GM13977 (cell line): Measurements from ENCODE around the gene MYO18B.

ENCODE experiments used
- DNase-seq: peaks from one replicate; pipeline ENCODE4 v3.0.0; 2012; ENCODE audit warnings: low spot score
- CTCF ChIP-seq: IDR thresholded peaks from 2 replicates; pipeline ENCODE4 v1.5.1; 2012; ENCODE audit warnings: mild to moderate bottlenecking, control low read depth; ENCODE audit not compliant: insufficient read depth; ENCODE audit errors: extremely low read depth, missing control alignments
- in situ Hi-C: fragments of 300-500 bp; cut with MboI; formaldehyde crosslinking; loops from one replicate; pipeline ENCODE4 v1.12.0; 2022; ENCODE audit warnings: low sequenced_read_pairs, low pct_unique_long_range_greater_than_20kb, mixed read lengths, inconsistent platforms; ENCODE audit not compliant: unreplicated experiment

Gene MYO18B

GRCh38 chr22:25929321-25929878 is 187.4 kb downstream of the MYO18B start:
- DNase-seq, result no peak
- TF ChIP-seq CTCF, result no peak
- in situ Hi-C loops, result no loop called here

GRCh38 chr22:25930083-25930482 is 188.1 kb downstream of the MYO18B start:
- no peak for TF ChIP-seq CTCF
- no peak for DNase-seq
- in situ Hi-C loops, result no loop called here

- in situ Hi-C loops, result no loop called here
- no peak for DNase-seq
- TF ChIP-seq CTCF, result no peak
Observed at GRCh38 chr22:25930788-25931310, 188.9 kb downstream of the MYO18B start.

- no peak for TF ChIP-seq CTCF
- no peak for DNase-seq
- in situ Hi-C loops, result no loop called here
Observed at GRCh38 chr22:25933158-25933788, 191.3 kb downstream of the MYO18B start.

GRCh38 chr22:25935266-25936058 is 193.5 kb downstream of the MYO18B start:
- in situ Hi-C loops, result no loop called here
- no peak for TF ChIP-seq CTCF
- no peak for DNase-seq

- DNase-seq, result no peak
- TF ChIP-seq CTCF, result no peak
- in situ Hi-C loops, result no loop called here
Observed at GRCh38 chr22:25938151-25938550, 196.2 kb downstream of the MYO18B start.
